Ammon's horn (tissue), 1 donor: ENCODE data around the gene PLAC8.
"Not testable (repeated sequence)": the region's sequence is repeated elsewhere in the genome, so short reads cannot be mapped to it uniquely, and the experiment has no call there.

Experiments used
- DNase-seq: peaks from one replicate; pipeline ENCODE4 v3.0.0-alpha.2; 2016; ENCODE audit warnings: low spot score

Gene PLAC8

DNA sequence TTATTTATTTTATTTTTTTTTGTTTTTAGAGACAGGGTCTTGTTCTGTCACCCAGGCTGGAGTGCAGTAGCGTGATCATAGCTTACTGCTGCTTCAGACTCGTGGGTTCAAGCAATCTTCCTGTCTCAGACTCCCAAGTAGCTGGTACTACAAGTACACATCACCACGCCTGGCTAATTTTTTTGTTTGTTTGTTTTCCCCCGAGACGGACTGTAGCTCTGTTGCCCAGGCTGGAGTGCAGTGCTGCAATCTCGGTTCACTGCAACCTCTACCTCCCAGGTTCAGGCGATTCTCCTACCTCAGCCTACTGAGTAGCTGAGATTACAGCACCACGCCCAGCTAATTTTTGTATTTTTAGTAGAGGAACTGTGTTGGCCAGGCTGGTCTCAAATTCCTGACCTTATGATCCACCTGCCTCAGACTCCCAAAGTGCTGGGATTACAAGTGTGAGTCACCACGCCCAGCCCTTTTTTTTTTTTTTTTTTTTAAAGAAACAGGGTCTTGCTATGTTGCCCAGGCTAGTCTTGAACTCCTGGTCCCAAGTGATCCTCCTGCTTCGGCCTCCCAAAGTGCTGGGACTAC lies 47.4 kb downstream of the PLAC8 start:
- no peak for DNase-seq

DNA sequence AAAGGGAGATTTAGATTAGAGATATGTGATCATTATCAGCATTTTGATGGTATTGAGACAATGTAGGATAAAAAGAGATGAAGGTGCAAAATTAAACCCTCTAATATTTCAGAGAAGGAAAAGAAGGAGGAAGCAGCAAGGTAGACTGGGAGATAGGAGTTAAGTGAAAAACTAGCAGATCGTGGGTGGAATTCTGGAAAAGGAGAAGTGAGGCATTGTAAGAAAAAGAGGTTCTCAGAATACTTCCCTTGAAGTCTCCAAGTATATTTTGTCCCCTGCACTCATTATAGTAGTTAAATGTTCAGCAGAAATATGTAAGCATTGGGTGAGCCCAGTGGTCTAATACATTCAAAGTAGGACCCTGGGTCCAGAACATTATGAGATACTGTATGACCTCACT lies 49.3 kb downstream of the PLAC8 start:
- DNase-seq = no peak

DNA sequence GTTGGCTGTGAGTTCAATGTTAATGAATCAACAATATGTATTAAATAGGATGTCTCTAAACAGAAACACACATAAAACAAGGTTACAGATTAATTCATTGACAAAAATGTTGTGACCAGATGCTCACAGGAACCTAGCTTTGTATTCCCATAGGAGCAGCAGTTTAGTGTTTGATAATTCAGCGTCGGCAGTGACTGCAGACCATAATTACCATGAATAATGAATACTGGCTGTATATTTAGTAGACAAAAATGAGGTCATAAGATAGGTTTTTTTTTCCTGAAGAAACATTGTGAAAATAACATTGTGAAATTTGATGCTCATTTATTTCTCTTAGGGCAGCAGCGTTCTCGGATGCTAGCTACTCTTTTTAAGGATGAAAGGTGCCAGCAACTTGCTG lies 51.8 kb downstream of the PLAC8 start:
- DNase-seq = no peak

GRCh38 chr4:83054928-83055327 lies 59.6 kb downstream of the PLAC8 start:
- no peak for DNase-seq

DNA sequence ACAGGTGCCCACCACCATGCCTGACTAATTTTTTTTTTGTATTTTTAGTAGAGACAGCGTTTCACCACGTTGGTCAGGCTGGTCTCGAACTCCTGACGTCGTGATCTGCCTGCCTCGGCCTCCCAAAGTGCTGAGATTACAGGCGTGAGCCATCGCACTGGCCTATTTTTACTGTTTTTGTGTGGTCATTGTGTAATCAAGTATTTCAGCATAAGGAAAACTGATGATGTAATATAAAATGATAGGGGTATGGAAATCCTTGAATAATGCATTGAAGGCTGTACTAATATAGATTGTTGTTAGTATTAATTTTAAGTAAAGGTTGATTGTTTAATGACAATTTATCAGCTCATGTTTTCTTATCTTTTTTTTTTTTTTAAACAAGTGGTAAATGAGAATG lies 65.7 kb downstream of the PLAC8 start:
- DNase-seq = not testable (repeated sequence)

GRCh38 chr4:83046693-83047473 lies 67.6 kb downstream of the PLAC8 start:
- DNase-seq = no peak

DNA sequence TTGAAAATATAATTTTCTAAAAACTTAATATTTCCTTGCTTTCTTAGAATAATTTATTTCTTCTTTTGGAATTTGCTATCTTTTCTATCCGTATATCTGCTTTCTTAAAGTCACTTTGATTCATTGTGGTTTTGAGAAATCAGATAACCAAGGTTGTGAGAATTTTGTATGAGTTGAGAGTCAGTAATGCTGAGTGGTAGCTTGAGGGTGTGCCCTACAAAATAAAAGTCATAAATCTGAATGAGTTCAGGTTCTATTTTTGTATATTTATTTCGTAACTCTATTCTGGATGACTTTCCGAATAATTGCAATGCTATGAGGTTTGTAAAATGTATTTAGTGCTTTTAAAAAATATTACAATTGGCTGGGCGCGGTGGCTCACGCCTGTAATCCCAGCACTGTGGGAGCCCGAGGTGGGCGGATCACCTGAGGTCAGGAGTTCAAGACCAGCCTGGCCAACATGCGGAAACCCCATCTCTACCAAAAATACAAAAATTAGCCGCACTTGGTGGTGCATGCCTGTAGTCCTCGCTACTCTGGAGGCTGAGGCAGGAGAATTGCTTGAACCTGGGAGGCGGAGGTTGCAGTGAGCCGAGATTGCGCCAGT lies 70.6 kb downstream of the PLAC8 start:
- DNase-seq = no peak

- not testable (repeated sequence) for DNase-seq
Measured at GRCh38 chr4:83043157-83043556, 71.4 kb downstream of the PLAC8 start.

DNA sequence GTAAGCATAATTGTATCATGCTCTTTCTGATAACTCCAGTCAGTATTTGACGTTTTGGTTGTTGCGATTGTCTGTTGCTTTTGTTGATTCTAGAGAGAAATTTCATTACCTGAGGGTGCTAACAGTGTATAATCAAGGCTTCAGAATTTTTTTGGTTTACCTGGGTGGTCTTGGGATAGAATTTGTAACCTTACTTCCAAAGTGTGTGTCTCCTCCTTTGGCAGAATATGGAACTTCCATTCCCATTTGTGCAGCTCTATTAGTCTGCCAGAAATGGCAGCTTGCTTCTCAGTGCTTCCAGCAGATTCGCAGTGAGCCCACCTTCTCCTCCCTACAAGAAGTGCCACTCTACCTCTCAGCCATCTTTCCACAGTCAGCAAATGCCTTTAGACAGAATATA lies 74.3 kb downstream of the PLAC8 start:
- DNase-seq = no peak
